NT2/D1 (cell line): Measurements from ENCODE around the gene S100A9.

Experiments used
- DNase-seq: peaks from one replicate; pipeline ENCODE4 v3.0.0-alpha.2; 2011; ENCODE audit warnings: low read depth, low spot score
- H3K27me3 ChIP-seq: 2 replicates; pipeline ENCODE4 v1.6.0; 2011; ENCODE audit warnings: mild to moderate bottlenecking; ENCODE audit not compliant: insufficient read length, insufficient read depth
- H3K36me3 ChIP-seq: 2 replicates; pipeline ENCODE4 v1.6.1; 2011; ENCODE audit warnings: mild to moderate bottlenecking, low read length, mixed read lengths; ENCODE audit not compliant: insufficient read depth, insufficient read length
- H3K4me1 ChIP-seq: 2 replicates; pipeline ENCODE4 v1.5.1; 2011; ENCODE audit not compliant: insufficient read depth, insufficient read length
- H3K4me3 ChIP-seq: 2 replicates; pipeline ENCODE4 v1.5.1; 2011; ENCODE audit warnings: low read depth; ENCODE audit not compliant: insufficient read length
- H3K9ac ChIP-seq: 2 replicates; pipeline ENCODE4 v1.6.0; 2011; ENCODE audit warnings: low read depth; ENCODE audit not compliant: insufficient read length
- H3K9me3 ChIP-seq: 2 replicates; pipeline ENCODE4 v1.5.1; 2011; ENCODE audit warnings: mild to moderate bottlenecking, low read length; ENCODE audit not compliant: insufficient read depth
- SUZ12 ChIP-seq: IDR thresholded peaks from 2 replicates; pipeline ENCODE4 v1.6.1; 2011; ENCODE audit not compliant: insufficient read length, insufficient read depth; ENCODE audit errors: extremely low read depth
- YY1 ChIP-seq: IDR thresholded peaks from 2 replicates; pipeline ENCODE4 v1.6.1; 2011; ENCODE audit not compliant: insufficient read length, insufficient read depth
- ZNF274 ChIP-seq: IDR thresholded peaks from 2 replicates; pipeline ENCODE4 v1.6.1; 2011; ENCODE audit warnings: mild to moderate bottlenecking, low read depth, low read length

Gene S100A9

GRCh38 chr1:153360592-153361479 is 3.2 kb downstream of the S100A9 start:
- no peak overlapping the region for H3K9ac ChIP-seq
- H3K36me3 ChIP-seq = no peaks in the 10 kb centered on the region
- TF ChIP-seq ZNF274 = no peak
- no peak for TF ChIP-seq YY1
- TF ChIP-seq SUZ12 = no peak
- no peaks in the 10 kb centered on the region for H3K27me3 ChIP-seq
- no peaks in the 10 kb centered on the region for H3K9me3 ChIP-seq
- DNase-seq = no peak
- H3K4me1 ChIP-seq = no peaks in the 10 kb centered on the region
- H3K4me3 ChIP-seq = no peak overlapping the region

- no peaks in the 10 kb centered on the region for H3K9me3 ChIP-seq
- no peak for DNase-seq
- no peaks in the 10 kb centered on the region for H3K27me3 ChIP-seq
- no peak overlapping the region for H3K4me3 ChIP-seq
- H3K4me1 ChIP-seq = no peaks in the 10 kb centered on the region
- no peaks in the 10 kb centered on the region for H3K36me3 ChIP-seq
- TF ChIP-seq SUZ12 = no peak
- no peak for TF ChIP-seq YY1
- no peak for TF ChIP-seq ZNF274
- H3K9ac ChIP-seq = no peak overlapping the region
Observed at GRCh38 chr1:153361480-153362109, 3.9 kb downstream of the S100A9 start.

- TF ChIP-seq YY1 (no peak), SUZ12 (no peak), ZNF274 (no peak)
Observed at GRCh38 chr1:153362187-153362775, 4.6 kb downstream of the S100A9 start.

GRCh38 chr1:153363641-153364040 is 6.0 kb downstream of the S100A9 start:
- Histone ChIP-seq H3K9me3 (no peaks in the 10 kb centered on the region), H3K4me3 (no peak overlapping the region), H3K4me1 (no peaks in the 10 kb centered on the region), H3K27me3 (no peaks in the 10 kb centered on the region), H3K36me3 (no peaks in the 10 kb centered on the region), H3K9ac (no peak overlapping the region)
- DNase-seq = no peak
- TF ChIP-seq SUZ12 (no peak), YY1 (no peak), ZNF274 (no peak)

More at GRCh38 chr1:153362187-153362775, 4.6 kb downstream of the S100A9 start:
- no peak overlapping the region for H3K9ac ChIP-seq
- no peaks in the 10 kb centered on the region for H3K36me3 ChIP-seq
- no peak overlapping the region for H3K4me3 ChIP-seq
- no peaks in the 10 kb centered on the region for H3K9me3 ChIP-seq
- H3K4me1 ChIP-seq = no peaks in the 10 kb centered on the region
- DNase-seq = no peak
- no peaks in the 10 kb centered on the region for H3K27me3 ChIP-seq

GRCh38 chr1:153364156-153364555 is 6.5 kb downstream of the S100A9 start:
- H3K9me3 ChIP-seq = no peaks in the 10 kb centered on the region
- no peak overlapping the region for H3K9ac ChIP-seq
- H3K4me1 ChIP-seq = no peaks in the 10 kb centered on the region
- no peak for DNase-seq
- TF ChIP-seq ZNF274 (no peak), YY1 (no peak), SUZ12 (no peak)
- H3K36me3 ChIP-seq = no peaks in the 10 kb centered on the region
- no peaks in the 10 kb centered on the region for H3K27me3 ChIP-seq
- no peak overlapping the region for H3K4me3 ChIP-seq

GRCh38 chr1:153364766-153365666 is 7.4 kb downstream of the S100A9 start:
- Histone ChIP-seq H3K27me3 (no peaks in the 10 kb centered on the region), H3K9me3 (no peaks in the 10 kb centered on the region), H3K4me3 (no peak overlapping the region), H3K36me3 (no peaks in the 10 kb centered on the region), H3K4me1 (no peaks in the 10 kb centered on the region), H3K9ac (no peak overlapping the region)
- TF ChIP-seq SUZ12 = no peak
- no peak for TF ChIP-seq ZNF274
- TF ChIP-seq YY1 = no peak
- no peak for DNase-seq

GRCh38 chr1:153365696-153366095 is 8.0 kb downstream of the S100A9 start:
- Histone ChIP-seq H3K9ac (no peak overlapping the region), H3K4me1 (no peaks in the 10 kb centered on the region)
- TF ChIP-seq YY1 (no peak), SUZ12 (no peak), ZNF274 (no peak)

More at GRCh38 chr1:153365696-153366095, 8.0 kb downstream of the S100A9 start:
- Histone ChIP-seq H3K36me3 (no peaks in the 10 kb centered on the region), H3K9me3 (no peaks in the 10 kb centered on the region), H3K27me3 (no peaks in the 10 kb centered on the region), H3K4me3 (no peak overlapping the region)
- no peak for DNase-seq
